Measurements from ENCODE around the gene COL6A2. TPM values are rescaled to one million over a fixed set of nuclear protein-coding genes. Genes with fewer than 3 reads are reported as not detected.

Gene COL6A2
- total and polyA plus RNA-seq, 2 of the 13 experiments (the other 11 are each of a cell fraction or from before 2014, with no cell fraction given): 0.07 to 0.41 TPM

DNA sequence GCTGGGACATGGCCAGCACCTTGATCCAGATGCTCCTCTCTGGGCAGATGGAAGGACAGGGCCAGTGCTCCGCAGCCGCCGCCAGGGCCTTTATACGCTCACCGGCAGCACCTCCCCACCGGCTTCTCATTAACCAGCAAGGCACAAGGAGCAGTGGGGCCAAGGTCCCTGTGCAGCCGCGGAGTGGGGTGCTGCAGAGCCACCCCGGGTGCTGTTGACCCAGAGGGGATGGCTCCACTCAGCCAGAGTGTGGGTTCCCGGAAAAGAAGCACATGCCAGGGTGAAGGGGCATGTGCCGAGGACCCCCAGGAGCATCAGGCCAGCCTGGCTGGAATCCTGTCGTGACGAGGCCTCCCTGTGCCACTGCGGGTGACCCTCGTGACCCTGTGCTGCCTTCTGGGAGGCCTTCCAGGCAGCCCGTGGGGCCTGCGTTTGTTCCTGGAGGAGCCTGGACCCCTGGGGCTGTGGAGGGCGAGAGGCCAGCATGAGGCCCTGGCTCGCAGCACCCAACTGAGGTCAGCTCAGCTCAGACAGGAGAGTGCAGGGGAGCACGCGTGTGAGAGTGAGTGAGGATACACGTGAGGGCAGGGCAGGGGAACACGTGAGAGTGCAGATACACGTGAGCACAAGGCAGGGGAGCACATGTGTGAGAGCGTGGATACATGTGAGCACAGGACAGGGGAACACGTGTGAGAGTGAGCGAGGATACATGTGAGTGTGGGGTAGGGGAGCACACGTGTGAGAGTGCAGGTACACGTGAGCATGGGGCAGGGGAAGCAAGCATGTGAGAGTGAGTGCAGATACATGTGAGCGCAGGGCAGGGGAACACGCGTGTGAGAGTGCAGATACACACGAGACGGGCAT lies 57.8 kb downstream of the COL6A2 start, which contains the start of gene FTCD (continued):
- TF ChIP-seq ZNF577 (CRISPR knock-in tag; IDR thresholded peaks at IDR 0.05; ENCODE audit: borderline replicate concordance, low read depth) (no peak), ZSCAN22 (CRISPR knock-in tag; IDR thresholded peaks at IDR 0.05) (0 out of 2 replicates have a peak, but pooled peaks have one; percentile 34), CBFB (CRISPR knock-in tag; IDR thresholded peaks at IDR 0.05) (peak; percentile 39), ZFP37 (CRISPR knock-in tag; IDR thresholded peaks at IDR 0.05; ENCODE audit: borderline replicate concordance) (no peak), NFIC (IDR thresholded peaks at IDR 0.05; ENCODE audit: low read length) (no peak), ZNF367 (CRISPR knock-in tag; IDR thresholded peaks at IDR 0.05; ENCODE audit: borderline replicate concordance) (no peak), ZMYM4 (CRISPR knock-in tag; IDR thresholded peaks at IDR 0.05) (peak; percentile 84), GTF3A (CRISPR knock-in tag; conservative IDR thresholded peaks at IDR 0.05) (0 out of 2 replicates have a peak, but pooled peaks have one; percentile 50), SP140L (CRISPR knock-in tag; IDR thresholded peaks at IDR 0.05; ENCODE audit: borderline replicate concordance) (no peak), HNRNPLL (IDR thresholded peaks at IDR 0.05; ENCODE audit: low read depth, low read length, poor library complexity, severe bottlenecking) (peak; percentile 56), ZNF687 (CRISPR knock-in tag; IDR thresholded peaks at IDR 0.05) (peak; percentile 98), ZNF530 (CRISPR knock-in tag; IDR thresholded peaks at IDR 0.05; ENCODE audit: low read depth) (no peak)
- TF ChIP-seq, protein P1, sequence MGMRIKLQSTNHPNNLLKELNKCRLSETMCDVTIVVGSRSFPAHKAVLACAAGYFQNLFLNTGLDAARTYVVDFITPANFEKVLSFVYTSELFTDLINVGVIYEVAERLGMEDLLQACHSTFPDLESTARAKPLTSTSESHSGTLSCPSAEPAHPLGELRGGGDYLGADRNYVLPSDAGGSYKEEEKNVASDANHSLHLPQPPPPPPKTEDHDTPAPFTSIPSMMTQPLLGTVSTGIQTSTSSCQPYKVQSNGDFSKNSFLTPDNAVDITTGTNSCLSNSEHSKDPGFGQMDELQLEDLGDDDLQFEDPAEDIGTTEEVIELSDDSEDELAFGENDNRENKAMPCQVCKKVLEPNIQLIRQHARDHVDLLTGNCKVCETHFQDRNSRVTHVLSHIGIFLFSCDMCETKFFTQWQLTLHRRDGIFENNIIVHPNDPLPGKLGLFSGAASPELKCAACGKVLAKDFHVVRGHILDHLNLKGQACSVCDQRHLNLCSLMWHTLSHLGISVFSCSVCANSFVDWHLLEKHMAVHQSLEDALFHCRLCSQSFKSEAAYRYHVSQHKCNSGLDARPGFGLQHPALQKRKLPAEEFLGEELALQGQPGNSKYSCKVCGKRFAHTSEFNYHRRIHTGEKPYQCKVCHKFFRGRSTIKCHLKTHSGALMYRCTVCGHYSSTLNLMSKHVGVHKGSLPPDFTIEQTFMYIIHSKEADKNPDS (CRISPR knock-in tag; IDR thresholded peaks at IDR 0.05): no peak
- TF ChIP-seq, protein P2, sequence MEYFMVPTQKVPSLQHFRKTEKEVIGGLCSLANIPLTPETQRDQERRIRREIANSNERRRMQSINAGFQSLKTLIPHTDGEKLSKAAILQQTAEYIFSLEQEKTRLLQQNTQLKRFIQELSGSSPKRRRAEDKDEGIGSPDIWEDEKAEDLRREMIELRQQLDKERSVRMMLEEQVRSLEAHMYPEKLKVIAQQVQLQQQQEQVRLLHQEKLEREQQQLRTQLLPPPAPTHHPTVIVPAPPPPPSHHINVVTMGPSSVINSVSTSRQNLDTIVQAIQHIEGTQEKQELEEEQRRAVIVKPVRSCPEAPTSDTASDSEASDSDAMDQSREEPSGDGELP (IDR thresholded peaks at IDR 0.05; ENCODE audit: borderline replicate concordance, low read depth): peak; percentile 79; the same call in 1 of the 2 replicates
- TF ChIP-seq, protein P3, sequence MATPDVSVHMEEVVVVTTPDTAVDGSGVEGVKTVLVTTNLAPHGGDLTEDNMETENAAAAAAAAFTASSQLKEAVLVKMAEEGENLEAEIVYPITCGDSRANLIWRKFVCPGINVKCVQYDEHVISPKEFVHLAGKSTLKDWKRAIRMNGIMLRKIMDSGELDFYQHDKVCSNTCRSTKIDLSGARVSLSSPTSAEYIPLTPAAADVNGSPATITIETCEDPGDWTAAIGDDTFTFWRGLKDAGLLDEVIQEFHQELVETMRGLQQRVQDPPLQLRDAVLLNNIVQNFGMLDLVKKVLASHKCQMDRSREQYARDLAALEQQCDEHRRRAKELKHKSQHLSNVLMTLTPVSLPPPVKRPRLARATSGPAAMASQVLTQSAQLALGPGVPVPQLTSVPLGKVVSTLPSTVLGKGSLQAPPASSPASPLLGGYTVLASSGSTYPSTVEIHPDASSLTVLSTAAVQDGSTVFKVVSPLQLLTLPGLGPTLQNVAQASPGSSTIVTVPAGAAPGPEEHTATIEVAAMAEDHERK (CRISPR knock-in tag; IDR thresholded peaks at IDR 0.05; ENCODE audit: low read depth): no peak
- TF ChIP-seq, protein P4, sequence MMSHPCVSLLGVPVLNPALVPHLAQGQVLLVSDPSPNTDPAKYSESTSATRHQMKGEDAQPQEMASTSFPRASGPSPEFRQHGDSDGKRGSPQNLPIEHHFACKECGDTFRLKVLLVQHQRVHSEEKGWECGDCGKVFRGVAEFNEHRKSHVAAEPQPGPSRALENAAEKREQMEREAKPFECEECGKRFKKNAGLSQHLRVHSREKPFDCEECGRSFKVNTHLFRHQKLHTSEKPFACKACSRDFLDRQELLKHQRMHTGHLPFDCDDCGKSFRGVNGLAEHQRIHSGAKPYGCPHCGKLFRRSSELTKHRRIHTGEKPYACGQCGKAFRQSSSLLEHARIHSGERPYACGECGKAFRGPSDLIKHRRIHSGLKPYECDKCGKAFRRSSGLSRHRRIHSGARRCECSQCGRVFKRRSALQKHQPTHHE (CRISPR knock-in tag; IDR thresholded peaks at IDR 0.05; ENCODE audit: borderline replicate concordance): peak; percentile 57; the same call in 1 of the 2 replicates
